Ishikawa (cell line): ENCODE results near the gene SLC13A4.

Experiments used
- CEBPB ChIP-seq: IDR thresholded peaks from 2 replicates; pipeline ENCODE4 v1.6.1; 2012
- CREB1 ChIP-seq: IDR thresholded peaks from 2 replicates; pipeline ENCODE4 v1.6.1; 2012; ENCODE audit warnings: low read depth
- EGR1 ChIP-seq: IDR thresholded peaks from 2 replicates; pipeline ENCODE4 v1.6.1; 2012
- EP300 ChIP-seq: IDR thresholded peaks from 2 replicates; pipeline ENCODE4 v1.6.1; 2012; ENCODE audit warnings: borderline replicate concordance
- FOXM1 ChIP-seq: IDR thresholded peaks from 2 replicates; pipeline ENCODE4 v1.6.1; 2012; ENCODE audit warnings: low read depth, borderline replicate concordance
- MAX ChIP-seq: IDR thresholded peaks from 2 replicates; pipeline ENCODE4 v1.6.1; 2012
- NFIC ChIP-seq: IDR thresholded peaks from 2 replicates; pipeline ENCODE4 v1.6.1; 2012
- RAD21 ChIP-seq: IDR thresholded peaks from 2 replicates; pipeline ENCODE4 v1.6.1; 2012; ENCODE audit warnings: low read depth
- REST ChIP-seq: IDR thresholded peaks from 2 replicates; pipeline ENCODE4 v1.6.1; 2012; ENCODE audit warnings: low read depth, mild to moderate bottlenecking
- TAF1 ChIP-seq: IDR thresholded peaks from 2 replicates; pipeline ENCODE4 v1.6.1; 2012; ENCODE audit warnings: low read depth, mild to moderate bottlenecking
- TCF12 ChIP-seq: IDR thresholded peaks from 2 replicates; pipeline ENCODE4 v1.6.1; 2012; ENCODE audit warnings: low read depth
- TEAD4 ChIP-seq: IDR thresholded peaks from 2 replicates; pipeline ENCODE4 v1.6.1; 2012
- USF1 ChIP-seq: IDR thresholded peaks from 2 replicates; pipeline ENCODE4 v1.6.1; 2012
- YY1 ChIP-seq: IDR thresholded peaks from 2 replicates; pipeline ENCODE4 v1.6.1; 2012; ENCODE audit warnings: low read depth
- ZBTB7A ChIP-seq: IDR thresholded peaks from 2 replicates; pipeline ENCODE4 v1.6.1; 2012; ENCODE audit warnings: low read depth

The SLC13A4 gene

GRCh38 chr7:135736586-135737305 is 8.8 kb upstream of the SLC13A4 start:
- TF ChIP-seq TEAD4 (no peak), CEBPB (no peak), NFIC (no peak), TAF1 (no peak), MAX (no peak), REST (no peak), EP300 (no peak), EGR1 (no peak), USF1 (no peak)

- TF ChIP-seq TEAD4 (no peak), EP300 (no peak), YY1 (no peak), MAX (no peak), CEBPB (no peak), TCF12 (no peak), RAD21 (no peak), REST (no peak), ZBTB7A (no peak), FOXM1 (no peak), CREB1 (no peak), EGR1 (no peak)
Observed at GRCh38 chr7:135734343-135734689, 6.3 kb upstream of the SLC13A4 start.

- TF ChIP-seq TAF1 = no peak
- no peak for TF ChIP-seq TEAD4
- no peak for TF ChIP-seq CEBPB
- no peak for TF ChIP-seq REST
- TF ChIP-seq YY1 = no peak
- no peak for TF ChIP-seq EP300
- TF ChIP-seq ZBTB7A = no peak
- no peak for TF ChIP-seq MAX
- TF ChIP-seq TCF12 = no peak
- TF ChIP-seq EGR1 = no peak
- TF ChIP-seq RAD21 = no peak
- TF ChIP-seq CREB1 = no peak
- no peak for TF ChIP-seq FOXM1
- TF ChIP-seq USF1 = no peak
- no peak for TF ChIP-seq NFIC
Observed at GRCh38 chr7:135733603-135734342, 5.8 kb upstream of the SLC13A4 start.

- no peak for TF ChIP-seq FOXM1
Observed at GRCh38 chr7:135731131-135731530, 3.1 kb upstream of the SLC13A4 start.

GRCh38 chr7:135729230-135729629 is 1.2 kb upstream of the SLC13A4 start:
- TF ChIP-seq EP300 = no peak
- no peak for TF ChIP-seq CEBPB
- no peak for TF ChIP-seq TAF1
- TF ChIP-seq RAD21 = no peak
- no peak for TF ChIP-seq NFIC
- TF ChIP-seq REST = no peak
- no peak for TF ChIP-seq CREB1
- no peak for TF ChIP-seq EGR1
- TF ChIP-seq FOXM1 = no peak
- no peak for TF ChIP-seq MAX
- no peak for TF ChIP-seq YY1
